ENCODE data around the gene H19. TPM values are rescaled to one million over a fixed set of nuclear protein-coding genes. Genes with fewer than 3 reads are reported as not detected.

H19 gene
- total RNA-seq, 2 experiments from 2014 or later, result not detected

DNA sequence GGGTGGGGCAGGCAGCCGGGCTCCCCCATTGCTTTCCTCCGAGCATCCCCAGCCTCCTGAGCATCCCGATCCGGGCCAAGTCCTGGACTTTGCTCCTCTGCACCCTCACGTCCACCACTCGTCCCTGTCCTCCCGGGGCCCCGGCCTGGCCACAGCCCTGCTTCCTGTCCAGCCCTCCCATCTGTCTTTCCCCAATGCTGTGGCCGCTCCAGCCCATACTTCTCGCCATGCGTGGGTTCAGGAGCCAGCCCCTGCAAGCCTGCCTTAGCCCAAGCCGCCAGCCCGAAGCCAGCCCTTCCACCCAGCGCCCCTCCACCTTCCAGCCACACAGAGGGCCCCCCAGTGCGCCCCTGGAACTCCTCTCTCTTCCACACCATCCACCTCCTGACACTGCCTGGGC, 26.7 kb downstream of the H19 start:
- Histone ChIP-seq H3K4me1 (ENCODE audit: insufficient read depth, low read length) (no peaks in the 10 kb centered on the region), H3K36me3 (ENCODE audit: insufficient read depth, low read length) (no peaks in the 10 kb centered on the region), H3K4me3 (ENCODE audit: low read length) (no peak overlapping the region), H3K9me3 (ENCODE audit: control insufficient read depth in 1 of 2, insufficient read depth in 1 of 2, low read length in 2 of 2) (no peaks in the 10 kb centered on the region), H3K27ac (ENCODE audit: low read depth in 1 of 2, low read length in 2 of 2) (no peak overlapping the region), H3K27me3 (ENCODE audit: control insufficient read depth in 1 of 2, insufficient read depth in 2 of 2, low read length in 2 of 2) (no peaks in the 10 kb centered on the region)
- Mint-ChIP-seq H3K4me1 (ENCODE audit: low read depth) (no peaks in the 10 kb centered on the region), H3K4me3 (no peak overlapping the region), H3K36me3 (ENCODE audit: low read depth) (no peaks in the 10 kb centered on the region), H3K9me3 (no peaks in the 10 kb centered on the region), H3K27ac (no peak overlapping the region), H3K27me3 (no peaks in the 10 kb centered on the region)
- ChIA-PET CTCF (no interaction called here), POLR2A (no interaction called here)
- intact Hi-C loops (cut with DNase I, micrococcal nuclease), result no loop called here
- TF ChIP-seq CTCF (IDR thresholded peaks at IDR 0.05), result no peak
- DNase-seq, result no peak
- ATAC-seq (ENCODE audit: poor library complexity), result no peak

DNA sequence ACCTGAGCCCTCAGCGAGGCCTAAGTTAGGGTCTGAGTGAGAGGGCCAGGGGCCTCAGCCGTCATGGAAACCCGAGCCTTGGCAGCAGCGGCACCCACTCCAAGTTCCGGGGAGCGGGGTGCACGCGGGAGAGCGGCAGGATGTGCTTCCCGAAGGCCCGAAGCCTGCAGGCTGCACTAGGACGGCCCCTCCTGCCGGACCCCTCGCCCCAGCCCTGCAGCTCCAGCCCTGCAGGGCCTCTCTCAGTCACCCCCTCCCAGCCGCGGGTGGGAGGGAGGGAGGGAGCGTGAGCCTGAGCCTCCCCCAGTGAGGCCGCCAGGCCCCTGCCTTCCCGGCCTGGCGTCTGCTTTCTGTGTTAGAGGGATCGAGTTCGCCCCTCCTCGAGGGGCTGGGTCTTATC, 27.9 kb downstream of the H19 start:
- Histone ChIP-seq H3K9me3 (ENCODE audit: control insufficient read depth in 1 of 2, insufficient read depth in 1 of 2, low read length in 2 of 2) (no peaks in the 10 kb centered on the region), H3K4me1 (ENCODE audit: insufficient read depth, low read length) (no peaks in the 10 kb centered on the region), H3K4me3 (ENCODE audit: low read length) (no peak overlapping the region), H3K27ac (ENCODE audit: low read depth in 1 of 2, low read length in 2 of 2) (no peak overlapping the region), H3K27me3 (ENCODE audit: control insufficient read depth in 1 of 2, insufficient read depth in 2 of 2, low read length in 2 of 2) (no peaks in the 10 kb centered on the region), H3K36me3 (ENCODE audit: insufficient read depth, low read length) (no peaks in the 10 kb centered on the region)
- ChIA-PET CTCF (no interaction called here), POLR2A (no interaction called here)
- intact Hi-C loops (cut with DNase I, micrococcal nuclease), result no loop called here
- Mint-ChIP-seq H3K4me1 (ENCODE audit: low read depth) (no peaks in the 10 kb centered on the region), H3K27ac (no peak overlapping the region), H3K36me3 (ENCODE audit: low read depth) (no peaks in the 10 kb centered on the region), H3K27me3 (no peaks in the 10 kb centered on the region), H3K9me3 (no peaks in the 10 kb centered on the region), H3K4me3 (no peak overlapping the region)
- no peak for ATAC-seq (ENCODE audit: poor library complexity)
- TF ChIP-seq CTCF (IDR thresholded peaks at IDR 0.05), result no peak
- no peak for DNase-seq

- CTCF ChIA-PET, result no interaction called here
- Mint-ChIP-seq H3K4me1 (ENCODE audit: low read depth) (no peaks in the 10 kb centered on the region), H3K27me3 (no peaks in the 10 kb centered on the region), H3K4me3 (no peak overlapping the region), H3K27ac (no peak overlapping the region), H3K9me3 (no peaks in the 10 kb centered on the region), H3K36me3 (ENCODE audit: low read depth) (no peaks in the 10 kb centered on the region)
- H3K36me3 ChIP-seq (ENCODE audit: insufficient read depth, low read length), result no peaks in the 10 kb centered on the region
- H3K27ac ChIP-seq (ENCODE audit: low read depth in 1 of 2, low read length in 2 of 2), result no peak overlapping the region
- no peaks in the 10 kb centered on the region for H3K27me3 ChIP-seq (ENCODE audit: control insufficient read depth in 1 of 2, insufficient read depth in 2 of 2, low read length in 2 of 2)
- ATAC-seq (ENCODE audit: poor library complexity) (no peak), DNase-seq (no peak)
- TF ChIP-seq CTCF (IDR thresholded peaks at IDR 0.05), result no peak
- no peak overlapping the region for H3K4me3 ChIP-seq (ENCODE audit: low read length)
- POLR2A ChIA-PET, result no interaction called here
- intact Hi-C loops (cut with DNase I, micrococcal nuclease), result no loop called here
- H3K4me1 ChIP-seq (ENCODE audit: insufficient read depth, low read length), result no peaks in the 10 kb centered on the region
- no peaks in the 10 kb centered on the region for H3K9me3 ChIP-seq (ENCODE audit: control insufficient read depth in 1 of 2, insufficient read depth in 1 of 2, low read length in 2 of 2)
Measured at GRCh38 chr11:1969035-1969434, 28.6 kb downstream of the H19 start.

Data from CD4-positive, alpha-beta T cell (primary cell).